HG03565 (cell line): ENCODE data around the gene GNLY.

ENCODE experiments used
- ATAC-seq: cut with Tn5 transposase; IDR thresholded peaks from one replicate; pipeline ENCODE4 v1.9.1; 2021; ENCODE audit warnings: mild to moderate bottlenecking, moderate library complexity; ENCODE audit not compliant: unreplicated experiment

GNLY gene

DNA sequence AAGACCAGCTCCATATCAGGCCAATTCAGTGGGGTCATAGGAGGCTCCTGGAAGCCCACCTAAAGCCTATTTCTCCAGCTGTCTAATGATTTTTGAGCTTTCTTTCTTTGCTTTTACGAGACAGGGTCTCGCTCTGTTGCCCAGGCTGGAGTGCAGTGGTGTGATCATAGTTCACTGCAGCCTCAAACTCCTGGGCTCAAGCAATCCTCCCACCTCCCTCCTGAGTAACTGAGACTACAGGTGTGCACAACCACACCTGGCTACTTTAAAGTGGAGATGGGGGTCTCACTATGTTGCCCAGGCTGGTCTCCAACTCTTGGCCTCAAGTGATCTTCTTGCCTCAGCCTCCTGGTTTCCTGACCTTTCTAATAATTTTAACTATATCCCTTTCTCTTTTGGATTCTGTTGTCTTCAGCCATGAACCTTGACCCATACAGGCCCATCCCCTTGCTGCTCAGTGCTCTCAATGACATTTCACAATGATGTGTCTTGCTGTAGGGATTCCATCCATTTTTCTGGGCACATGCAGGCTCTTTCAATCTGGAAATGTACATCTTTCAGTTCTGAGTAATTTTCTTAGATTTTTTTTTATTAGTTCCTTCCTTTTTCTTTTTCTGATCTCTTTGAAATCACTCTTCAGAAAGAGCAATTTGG, 29.7 kb downstream of the GNLY start:
- no peak for ATAC-seq

DNA sequence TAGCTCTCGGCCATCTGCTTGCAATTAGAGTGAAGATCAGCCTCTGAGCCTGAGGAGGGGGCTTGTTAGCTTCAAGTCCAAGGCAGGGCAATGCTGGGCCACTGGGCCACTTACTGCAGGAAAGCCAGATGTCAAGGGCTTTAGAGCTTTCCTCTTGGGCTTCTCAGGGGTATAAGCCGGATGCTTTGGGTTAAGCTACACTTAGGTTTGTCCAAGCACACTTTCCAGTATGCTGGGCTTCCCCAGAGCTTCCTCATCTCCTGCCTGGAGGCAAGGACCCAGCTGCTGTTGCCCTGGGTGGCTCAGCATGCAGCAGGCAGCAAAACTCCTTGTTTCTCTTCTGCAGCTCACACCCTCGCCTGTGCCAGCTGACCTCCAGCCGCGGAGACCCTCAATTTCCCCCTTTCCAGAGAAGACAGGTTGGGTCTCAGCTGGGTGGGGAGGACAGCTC, 30.6 kb downstream of the GNLY start:
- ATAC-seq, result no peak

- no peak for ATAC-seq
Measured at GRCh38 chr2:85725451-85725850, 31.3 kb downstream of the GNLY start.

DNA sequence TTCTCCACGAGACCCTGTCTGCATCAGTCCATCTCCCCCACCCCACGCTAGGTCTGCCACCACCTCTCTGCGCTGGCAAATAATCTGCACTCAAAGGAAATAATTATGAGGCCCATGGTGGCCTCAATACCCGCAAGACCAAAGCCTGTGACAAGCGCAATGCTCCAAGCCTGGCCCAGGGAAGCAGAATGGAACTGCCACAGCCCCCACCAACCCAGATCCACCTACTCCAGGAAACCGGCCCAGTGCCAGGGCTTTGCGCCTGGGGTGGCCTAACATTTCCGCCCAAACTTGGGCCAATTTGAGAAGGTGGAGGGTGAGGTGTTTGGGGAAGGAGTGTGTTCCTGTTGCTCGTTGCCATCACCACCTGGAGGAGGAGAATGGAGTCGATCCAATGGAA, 33.6 kb downstream of the GNLY start:
- ATAC-seq, result no peak

DNA sequence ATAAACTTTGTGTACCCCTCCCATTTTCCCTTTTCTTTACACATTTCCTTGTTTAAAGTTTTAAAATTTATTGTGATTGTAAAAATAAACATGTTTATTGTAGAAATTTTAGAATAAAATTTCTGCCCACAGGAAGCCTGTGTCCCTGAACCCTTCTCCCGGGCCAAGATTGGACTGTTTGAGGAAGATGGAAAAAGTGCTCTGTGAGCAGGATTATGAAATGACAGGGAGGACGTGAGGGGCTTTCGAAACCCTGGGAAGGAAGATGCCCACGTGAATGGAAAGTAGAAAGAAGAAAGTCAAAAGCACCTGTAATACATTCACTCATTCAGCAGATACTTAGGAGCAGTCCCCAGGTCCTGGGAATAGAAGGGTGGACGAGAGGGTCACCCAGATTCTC, 34.2 kb downstream of the GNLY start:
- no peak for ATAC-seq

GRCh38 chr2:85728883-85729824, 35.0 kb downstream of the GNLY start:
- no peak for ATAC-seq

DNA sequence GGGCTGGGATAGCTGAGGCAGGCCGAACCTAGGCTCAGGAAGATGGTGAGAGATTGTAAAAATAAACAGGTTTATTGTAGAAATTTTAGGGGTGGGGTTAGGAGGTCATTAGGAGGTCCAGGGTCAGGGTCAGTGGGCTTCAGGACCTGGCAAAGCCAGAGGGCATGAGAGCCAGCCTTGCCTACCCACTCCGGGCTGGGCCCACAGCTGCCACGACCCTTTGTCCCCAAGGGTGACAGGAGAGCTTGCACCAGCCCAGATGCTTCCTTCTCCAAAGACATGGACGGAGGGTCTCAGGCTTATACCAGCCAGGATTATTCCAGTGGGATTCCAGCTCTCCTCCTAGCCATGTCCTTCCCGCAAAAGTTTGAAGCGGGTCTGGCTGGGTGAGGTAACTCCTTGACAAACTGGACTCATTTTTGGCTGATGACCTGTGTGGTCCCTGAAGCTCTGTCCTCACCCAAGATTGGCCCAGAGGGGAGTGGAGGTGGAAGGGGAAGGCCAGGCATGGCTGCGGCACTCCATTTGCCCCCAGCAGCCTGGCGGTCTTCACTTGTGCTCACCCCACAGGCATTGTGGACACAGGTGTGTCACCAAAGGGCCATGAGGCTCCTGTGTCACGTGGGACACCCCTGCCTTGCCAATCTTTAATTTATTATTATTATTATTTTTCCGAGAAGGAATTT, 35.8 kb downstream of the GNLY start:
- ATAC-seq, result no peak

DNA sequence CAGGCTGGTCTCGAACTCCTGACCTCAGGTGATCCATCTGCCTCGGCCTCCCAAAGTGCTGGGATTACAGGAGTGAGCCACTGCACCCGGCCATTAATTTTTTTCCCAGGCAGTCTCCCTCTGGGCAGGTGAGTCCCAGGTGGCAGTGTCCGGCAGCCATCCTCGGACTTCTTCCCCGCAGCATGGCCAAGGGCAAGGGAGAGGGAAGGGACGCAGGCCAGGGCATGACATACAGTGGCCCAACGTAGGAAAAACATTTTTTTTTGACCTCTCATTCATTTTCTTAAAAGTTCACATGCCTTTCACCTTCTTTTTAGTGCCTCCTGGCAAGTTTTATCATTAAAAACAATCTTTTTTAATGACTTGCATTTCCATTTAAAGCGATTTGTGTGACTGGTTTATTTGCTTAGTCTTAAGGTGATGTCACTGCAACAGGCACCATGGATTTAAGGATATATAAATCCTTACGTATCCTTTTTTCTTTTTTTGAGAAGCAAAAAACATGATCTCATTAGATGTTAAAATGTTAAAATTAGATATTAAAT, 36.6 kb downstream of the GNLY start:
- no peak for ATAC-seq

GRCh38 chr2:85731606-85732005, 37.4 kb downstream of the GNLY start:
- no peak for ATAC-seq

GRCh38 chr2:85732467-85733120, 38.4 kb downstream of the GNLY start:
- no peak for ATAC-seq

- no peak for ATAC-seq
Measured at GRCh38 chr2:85733121-85733960, 39.2 kb downstream of the GNLY start.

DNA sequence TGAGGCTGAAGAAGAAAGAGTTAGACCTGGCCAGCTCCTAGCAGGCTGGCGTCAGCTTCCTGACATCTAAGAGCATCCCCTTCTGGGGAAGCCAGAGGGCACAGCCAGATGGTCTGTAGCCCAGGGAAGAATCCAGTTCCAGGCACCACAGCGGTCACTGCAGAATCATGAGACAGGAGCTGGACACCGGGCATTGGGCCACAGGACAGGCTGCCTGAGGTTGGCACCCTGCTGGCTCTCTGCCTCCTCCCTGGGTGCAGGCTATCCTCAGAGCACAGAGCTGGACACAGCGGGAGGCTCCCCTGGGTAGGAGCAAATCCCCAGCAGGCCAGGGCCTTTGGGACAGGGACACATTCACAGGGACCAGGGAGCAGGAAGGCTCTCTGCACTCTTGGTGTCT, 39.9 kb downstream of the GNLY start:
- ATAC-seq, result no peak

DNA sequence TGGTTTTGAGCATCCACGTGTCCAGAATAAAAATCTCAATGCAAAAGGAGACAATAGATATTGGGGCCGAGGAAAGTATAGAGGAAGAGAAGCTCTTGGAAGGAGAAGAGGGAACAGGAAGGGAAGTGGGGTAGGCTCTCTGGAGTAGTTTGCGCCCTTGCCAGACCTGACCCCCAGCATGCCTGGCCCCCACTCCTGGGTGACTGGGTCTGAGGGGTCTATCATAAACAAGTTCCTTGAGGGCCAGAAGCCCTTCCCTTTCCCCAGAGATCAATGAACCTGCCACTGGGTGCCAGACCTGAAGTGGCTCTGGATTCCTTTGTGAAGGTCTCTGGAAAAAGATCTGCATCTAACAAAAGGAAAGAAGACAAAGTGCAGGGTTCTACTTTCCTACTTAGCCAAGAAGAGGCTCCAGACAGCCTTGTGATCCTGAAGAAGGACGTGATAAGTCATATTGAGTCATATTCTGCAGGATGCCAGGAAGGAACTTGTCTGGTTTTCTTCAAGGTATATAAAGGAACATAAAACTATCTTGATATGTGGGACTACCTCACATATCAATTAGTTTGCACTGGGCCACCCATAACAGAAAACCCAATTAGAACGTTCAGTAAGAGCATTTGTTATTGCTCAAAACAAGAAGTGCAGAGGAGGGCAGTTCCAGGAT, 40.9 kb downstream of the GNLY start:
- no peak for ATAC-seq

DNA sequence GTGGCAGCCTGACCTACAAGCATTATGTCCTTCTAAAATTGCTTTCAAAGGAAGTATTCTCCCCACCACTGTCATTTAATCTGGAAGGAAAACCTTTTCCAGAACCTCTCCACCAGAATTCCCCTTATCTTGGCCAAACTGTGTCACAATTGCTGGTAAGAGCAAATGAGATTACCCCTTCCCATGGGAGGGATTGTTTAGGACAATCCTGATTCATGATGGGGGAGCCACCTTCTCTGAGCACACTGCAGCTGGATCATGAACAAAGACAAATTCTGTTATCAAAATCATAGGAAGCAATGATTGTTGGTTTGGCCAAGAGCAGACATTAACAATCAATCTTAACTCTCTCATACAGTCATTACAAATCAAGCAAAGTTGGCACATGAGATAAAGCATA, 41.5 kb downstream of the GNLY start:
- no peak for ATAC-seq

DNA sequence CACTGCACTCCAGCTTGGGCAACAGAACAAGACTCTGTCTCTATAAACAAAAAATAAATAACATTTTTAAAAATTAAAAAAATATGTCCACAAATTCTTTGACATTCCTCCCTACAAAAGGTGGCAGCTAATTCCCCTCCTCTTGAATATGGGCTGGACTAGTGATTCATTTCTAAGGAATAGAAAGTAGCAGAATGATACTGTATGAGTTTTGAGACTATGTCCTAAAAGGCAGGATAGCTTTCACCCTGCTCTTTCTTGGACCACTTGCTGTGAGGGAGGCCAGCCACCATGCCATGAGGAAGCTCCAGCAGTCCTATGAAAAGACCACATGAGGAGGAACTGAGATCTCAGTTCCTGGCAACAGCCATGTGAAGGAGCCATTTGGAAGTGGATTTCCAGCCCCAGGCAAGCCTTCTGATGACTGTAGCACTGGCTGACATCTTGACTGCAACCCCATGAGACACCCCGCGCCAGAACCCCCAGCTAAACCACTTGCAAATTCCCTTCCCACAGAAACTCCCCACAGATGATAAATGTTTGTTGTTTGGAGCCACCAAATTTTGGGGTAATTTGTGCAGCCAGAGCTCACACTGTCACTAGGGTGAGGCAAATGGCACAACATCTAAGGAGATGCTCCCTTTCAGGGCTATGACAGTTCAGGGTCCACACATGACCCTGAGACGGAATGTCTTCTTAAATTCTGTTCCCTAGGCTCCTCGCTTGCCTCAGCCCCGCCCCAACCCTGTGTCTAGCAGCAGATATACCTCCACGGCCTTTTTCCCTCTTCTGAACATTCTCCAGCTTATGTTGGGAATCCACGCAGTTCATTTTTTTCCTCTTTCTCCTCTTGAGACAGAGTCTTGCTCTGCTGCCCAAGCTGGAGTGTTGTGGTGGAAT, 42.5 kb downstream of the GNLY start:
- ATAC-seq, result no peak

DNA sequence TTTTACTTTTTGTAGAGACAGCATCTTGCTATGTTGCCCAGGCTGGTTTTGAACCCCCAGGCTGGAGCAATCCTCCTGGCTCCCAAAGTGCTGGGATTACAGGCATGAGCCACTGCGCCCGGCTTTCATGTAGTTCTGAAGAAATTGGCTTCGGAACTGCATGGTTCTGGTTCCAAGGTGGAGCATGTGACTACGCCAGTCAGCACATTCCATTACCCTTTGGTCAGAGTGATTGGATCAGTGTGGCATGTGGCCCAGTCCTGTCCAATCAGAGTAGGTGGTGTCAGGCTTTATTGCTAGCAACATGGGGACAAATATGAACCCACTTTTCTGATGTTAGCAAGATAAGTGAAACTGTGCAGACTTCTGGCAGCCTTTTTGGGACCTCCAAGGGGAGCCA, 43.3 kb downstream of the GNLY start:
- no peak for ATAC-seq

DNA sequence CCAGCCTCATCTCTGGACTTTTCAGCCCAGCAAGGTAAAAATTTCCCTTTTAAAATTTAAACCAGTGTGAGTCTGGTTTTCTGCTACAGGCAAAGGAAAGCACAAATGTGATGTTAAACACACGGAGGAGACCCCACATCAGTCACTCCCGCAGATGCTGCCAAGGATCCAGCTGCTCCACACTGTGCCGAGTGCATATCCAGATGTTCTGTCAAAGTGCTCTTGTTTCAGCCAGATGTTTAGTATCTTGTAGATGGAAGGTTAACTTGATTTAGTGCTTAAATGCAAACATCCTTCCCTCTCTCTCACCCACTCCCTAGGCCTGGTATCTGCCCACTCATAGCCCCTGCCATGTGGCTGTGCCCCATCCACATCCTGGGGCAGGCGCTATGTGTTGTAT, 43.8 kb downstream of the GNLY start:
- ATAC-seq, result no peak

- no peak for ATAC-seq
Measured at GRCh38 chr2:85740193-85740592, 46.0 kb downstream of the GNLY start.
